ENCODE data around the gene CCDC190.
A peak's percentile ranks its signal among the peaks of the same experiment; 100 is the strongest.
"Not testable (repeated sequence)": the region's sequence is repeated elsewhere in the genome, so short reads cannot be mapped to it uniquely, and the experiment has no call there.

CCDC190 gene

DNA sequence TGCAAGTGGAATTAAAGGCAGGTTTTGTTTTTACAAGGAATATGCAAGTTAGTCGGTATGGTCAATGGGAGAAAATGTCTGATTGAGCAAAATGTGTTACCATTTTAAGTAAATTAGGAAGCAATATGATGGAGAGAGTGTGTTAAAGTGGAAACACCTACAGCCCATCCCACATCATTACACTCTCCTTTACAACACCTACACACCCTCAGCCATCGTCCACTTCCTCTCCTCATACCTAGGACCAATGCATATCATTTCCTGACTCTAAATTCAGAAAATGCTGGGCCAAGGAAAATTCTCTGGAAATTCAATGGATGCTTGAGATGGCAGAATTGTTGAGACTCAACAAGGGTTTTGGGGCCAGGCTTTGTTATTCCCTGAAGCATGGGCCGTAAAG is 16.4 kb upstream of the CCDC190 start:
- DNase-seq (ENCODE audit: low spot score) = no peak

DNA sequence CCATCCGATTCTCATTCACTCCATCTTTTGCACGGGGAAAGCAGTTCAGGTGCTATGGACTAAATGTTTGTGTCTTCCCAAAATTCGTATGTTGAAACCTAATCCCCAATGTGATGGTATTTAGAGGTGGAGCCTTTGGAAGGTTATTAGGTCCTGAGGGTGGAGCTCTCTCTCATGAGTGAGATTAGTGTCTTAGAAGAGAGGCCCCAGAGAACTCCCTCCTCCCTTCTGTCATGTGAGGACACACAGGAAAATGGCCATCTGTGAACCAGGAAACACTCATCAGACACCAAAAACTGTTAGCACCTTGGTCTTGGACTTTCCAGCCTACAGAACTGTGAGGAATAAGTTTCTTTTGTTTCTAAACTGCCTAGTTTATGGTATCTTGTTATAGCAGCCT is 15.8 kb upstream of the CCDC190 start:
- DNase-seq (ENCODE audit: low spot score) = no peak

DNA sequence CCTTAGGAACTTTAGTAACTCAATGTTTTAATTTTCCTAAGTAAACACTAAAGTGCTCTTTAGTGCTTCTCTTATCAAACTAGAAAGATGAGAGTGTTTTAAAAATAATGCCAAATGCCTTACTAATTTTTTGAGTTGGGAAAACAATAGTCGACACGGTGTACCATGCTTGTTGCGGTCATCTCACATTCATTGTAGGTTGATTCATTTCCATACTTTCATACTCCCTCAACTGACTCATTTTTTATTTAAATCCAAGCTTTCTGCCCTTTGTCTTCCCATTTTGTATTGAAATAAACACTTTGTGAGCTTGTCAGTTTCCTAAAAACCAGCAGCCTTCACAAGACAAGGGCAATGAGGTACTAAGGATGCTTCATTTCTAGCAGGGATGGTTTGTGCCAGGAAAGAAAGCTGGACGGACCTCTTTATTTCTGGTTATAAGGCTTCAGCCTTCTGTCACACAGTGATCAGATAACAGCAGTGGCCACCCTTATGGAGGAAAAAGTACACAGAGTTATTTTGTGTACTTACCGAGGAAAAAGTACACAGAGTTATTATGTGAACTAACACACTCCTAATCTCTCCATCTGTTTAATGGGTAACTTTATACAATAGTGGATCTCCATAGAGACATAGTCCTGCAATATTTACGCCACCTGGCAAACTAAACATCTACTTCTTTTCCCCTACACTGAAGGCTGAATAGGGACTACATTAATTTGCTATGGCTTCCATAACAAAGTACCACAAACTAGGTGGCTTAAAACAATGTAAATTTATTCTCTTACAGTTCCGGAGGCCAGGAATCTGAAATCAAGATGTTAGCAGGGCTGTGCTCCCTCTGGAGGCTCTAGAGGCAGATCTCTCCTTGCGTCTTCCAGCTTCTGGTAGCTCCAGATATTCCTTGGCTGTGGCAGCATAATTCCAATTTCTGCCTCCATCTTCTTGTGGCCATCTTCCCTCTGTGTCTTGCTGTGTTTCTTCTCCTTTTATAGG is 13.0 kb upstream of the CCDC190 start:
- no peak for DNase-seq (ENCODE audit: low spot score)

DNA sequence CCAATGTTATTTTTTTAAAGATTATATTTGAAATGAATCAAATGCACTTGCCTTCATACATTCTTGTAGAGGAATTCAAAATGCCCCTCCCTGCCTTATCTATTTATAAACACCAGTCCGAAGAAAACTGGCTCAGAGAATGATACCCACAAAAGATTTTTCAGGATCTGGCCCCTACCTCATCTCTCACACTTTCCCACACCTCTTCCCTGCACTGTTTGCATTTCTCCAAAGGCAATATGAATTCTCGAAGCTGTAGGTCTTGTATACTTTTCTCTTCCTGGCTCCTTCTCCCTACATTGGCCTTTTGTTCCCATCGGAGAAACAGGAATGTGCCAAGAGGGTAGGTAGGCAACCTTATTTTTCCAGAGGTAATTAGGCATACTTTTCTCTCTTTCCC is 12.0 kb upstream of the CCDC190 start:
- DNase-seq (ENCODE audit: low spot score) = no peak

DNA sequence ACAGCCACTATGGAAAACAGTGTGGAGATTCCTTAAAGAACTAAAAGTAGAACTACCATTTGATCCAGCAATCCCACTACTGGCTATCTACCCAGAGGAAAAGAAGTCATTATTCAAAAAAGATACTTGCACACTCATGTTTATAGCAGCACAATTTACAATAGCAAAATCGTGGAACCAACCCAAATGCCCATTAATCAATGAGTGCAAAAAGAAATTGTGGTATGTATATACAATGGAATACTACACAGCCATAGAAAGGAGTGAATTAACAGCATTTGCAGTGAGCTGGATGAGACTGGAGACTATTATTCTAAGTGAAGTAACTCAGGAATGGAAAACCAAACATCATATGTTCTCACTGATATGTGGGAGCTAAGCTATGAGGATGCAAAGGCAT is 10.4 kb upstream of the CCDC190 start:
- DNase-seq (ENCODE audit: low spot score) = not testable (repeated sequence)

DNA sequence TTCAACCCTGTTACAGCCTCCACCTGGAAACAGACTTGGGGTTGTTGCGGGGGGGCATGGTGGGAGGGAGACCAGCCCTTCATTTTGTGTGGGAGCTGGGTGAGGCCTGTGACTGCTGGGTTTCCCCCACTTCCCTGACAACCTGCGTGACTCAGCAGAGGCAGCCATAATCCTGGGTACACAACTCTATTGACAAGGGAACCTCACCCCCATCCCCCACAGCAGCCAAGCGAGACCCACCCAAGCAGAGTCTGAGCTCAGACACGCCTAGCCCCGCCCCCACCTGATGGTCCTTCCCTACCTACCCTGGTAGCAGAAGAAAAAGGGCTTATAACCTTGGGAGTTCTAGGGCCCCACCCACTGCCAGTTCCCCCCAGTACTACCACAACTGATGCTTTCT is 8.0 kb upstream of the CCDC190 start:
- no peak for DNase-seq (ENCODE audit: low spot score)

DNA sequence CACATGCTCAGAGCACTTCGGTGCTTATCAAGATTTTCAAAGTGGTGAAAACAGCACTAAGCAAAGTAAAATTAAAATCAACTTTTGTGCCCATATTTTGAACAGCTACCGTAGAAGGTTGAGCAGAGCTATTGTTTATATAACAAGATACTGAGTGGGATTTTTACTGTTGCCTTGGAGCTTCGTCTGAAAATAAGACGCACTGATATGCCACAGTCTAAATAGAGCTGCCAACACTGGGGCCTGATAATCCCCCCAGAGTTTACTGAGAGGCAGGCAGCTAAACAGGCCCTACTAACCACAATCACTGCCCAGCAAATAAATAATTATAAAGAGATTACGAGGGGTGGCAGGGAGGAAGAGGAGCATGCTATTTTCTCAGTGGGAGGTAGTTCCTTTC is 650 bp upstream of the CCDC190 start:
- no peak for DNase-seq (ENCODE audit: low spot score)

DNA sequence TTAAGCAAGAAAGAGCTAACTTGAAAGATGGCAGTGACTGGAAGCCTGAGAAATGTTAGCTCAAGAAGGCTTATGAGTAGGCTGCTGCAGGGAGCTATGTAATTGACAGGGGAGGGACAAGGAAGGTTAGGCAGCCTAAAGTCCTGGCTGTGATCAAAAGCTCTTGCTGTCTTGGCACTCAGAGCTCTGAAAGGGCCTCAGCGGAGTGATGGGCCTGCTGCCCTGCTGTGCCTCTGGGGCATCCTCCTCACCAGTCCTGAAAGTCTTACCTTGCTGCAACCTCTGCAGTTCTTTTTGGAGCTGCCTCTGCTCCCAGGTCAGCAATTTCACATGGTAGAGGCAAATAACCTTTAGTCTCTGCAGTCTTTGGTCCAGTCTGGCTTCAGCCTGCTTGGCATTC is 1.8 kb downstream of the CCDC190 start:
- no peak for DNase-seq (ENCODE audit: low spot score)

DNA sequence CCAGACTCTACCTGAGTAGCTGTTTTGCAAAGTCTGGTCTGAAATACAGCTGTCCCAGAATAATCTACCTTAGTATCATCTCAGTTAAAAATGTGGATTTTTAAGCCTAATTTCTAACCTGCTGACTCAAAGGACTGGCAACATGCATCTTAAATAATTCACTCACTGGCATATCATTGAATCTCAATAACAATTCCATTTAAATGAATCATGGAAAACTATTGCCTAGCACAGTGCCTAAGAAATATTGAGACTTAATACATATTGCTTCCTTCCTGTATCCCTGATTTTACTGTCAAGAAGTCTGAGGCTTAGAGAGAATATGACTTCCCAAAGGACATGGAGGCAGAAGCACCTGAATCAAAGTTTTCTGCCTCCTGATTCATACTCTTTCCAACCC is 3.1 kb downstream of the CCDC190 start:
- DNase-seq (ENCODE audit: low spot score) = no peak

DNA sequence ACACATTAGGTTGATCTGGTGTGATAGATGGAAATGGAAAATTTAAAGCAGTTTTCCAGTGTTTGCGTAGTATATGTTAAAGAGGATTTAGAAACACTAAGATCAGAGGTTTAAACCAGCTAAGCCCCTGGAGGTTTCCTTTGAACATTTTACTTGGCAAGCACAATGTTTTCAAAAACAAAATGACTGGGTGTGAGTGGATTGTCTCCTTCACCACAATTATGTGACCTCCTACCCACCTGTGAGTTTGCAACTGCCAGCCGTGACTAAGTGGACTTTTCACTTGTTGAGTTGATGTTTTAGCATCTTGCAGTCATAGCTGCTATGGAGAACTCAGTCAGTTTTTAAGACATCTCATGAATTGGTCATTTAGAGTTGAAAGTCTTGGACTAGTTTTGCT is 4.7 kb downstream of the CCDC190 start:
- no peak for DNase-seq (ENCODE audit: low spot score)

DNA sequence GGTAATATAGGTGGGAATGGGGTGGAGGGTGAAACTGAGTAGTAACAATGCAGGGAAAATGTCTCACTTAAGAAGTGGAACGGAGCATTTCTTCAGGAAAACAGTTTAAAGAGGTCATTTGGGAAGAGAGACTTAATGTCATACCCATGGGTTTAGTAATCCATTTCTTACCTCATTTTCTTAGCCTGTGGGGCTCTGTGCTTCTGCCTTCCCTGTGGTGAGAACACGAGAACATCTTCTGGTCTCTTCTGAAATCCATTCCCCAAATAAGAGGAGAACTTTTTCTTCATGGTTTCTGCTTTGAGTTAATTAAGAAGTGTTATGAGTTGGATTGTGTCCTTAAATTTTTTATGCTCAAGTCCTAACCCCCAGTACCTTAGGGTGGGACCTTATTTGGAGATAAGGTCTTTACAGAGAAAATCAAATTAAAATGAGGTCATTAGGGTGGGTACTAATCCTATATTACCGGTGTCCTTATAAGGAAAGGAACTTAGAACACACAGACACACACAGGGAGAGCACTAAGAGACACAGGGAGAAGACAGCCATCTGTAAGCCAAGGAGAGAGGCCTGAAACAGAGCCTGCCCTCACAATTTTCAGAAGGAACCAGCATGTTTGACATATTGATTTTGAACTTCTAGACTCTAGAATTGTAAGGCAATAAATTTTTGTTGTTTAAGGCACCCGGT is 5.4 kb downstream of the CCDC190 start:
- DNase-seq (ENCODE audit: low spot score) = no peak

DNA sequence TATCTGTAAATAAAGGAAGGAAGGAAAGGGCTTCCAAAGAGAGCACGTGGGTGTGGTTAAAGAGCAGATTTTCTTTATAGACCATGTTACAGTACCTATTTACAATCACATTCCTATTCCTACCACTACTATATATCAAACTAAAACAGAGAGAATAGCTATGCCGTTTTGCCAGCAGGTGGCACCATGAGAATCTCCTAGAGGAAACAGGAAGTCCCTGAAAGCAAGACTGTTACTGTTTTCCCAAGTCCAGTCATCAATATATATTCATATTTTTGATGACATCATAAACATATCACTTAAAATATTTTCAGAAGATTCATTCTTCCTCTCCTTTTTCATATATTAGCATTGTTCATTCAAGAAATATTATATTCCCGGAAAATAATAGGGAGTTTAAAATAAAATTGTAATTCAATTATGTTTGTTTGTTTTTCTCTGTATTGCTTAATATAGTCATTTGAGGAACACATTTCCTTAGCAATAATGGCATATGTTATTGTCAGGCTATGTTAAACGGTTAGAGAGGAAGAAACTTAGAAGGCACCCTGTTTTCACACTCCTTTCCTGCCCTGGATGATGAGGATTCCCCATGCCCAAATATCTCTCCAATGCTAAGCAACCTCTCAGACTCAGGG is 6.6 kb downstream of the CCDC190 start:
- DNase-seq (ENCODE audit: low spot score) = peak; percentile 91

DNA sequence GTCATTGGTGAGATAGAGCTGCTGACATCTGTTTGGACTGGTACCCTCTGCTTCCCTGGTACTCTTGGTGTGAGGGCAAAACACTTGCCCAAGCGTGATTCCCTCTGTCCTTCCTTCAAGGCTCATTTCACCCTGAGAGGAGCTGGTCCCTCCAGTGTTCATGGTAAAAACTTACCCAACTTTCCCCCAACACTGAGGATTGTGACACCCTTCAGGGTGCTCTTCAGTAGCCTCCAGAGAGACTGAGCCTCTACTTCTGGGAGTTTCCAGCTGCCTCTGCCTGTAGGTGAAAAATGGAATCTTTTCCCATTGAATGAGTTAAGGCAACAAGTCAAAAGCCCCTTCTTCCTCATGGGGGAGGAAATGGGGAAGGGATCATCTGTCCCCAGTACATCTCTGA is 9.6 kb downstream of the CCDC190 start:
- no peak for DNase-seq (ENCODE audit: low spot score)

DNA sequence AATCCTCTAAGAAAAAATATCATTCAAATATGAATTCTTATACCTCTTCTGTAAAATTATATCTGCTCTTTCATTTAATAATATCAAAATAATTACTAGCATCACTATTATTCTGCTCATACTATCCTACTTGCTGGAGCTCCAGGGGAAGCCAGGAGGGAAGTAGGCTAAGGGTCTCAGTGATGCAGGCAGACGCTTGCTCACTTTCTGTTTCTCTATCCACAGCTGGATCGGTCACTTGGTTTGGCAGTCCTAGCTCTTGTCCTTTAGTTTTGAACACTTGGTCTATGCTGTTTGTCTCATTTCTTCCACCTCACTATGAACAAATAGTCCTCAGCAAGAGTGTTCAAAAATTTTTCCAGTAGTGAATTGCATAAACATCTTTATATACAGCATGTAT is 11.3 kb downstream of the CCDC190 start:
- no peak for DNase-seq (ENCODE audit: low spot score)

DNA sequence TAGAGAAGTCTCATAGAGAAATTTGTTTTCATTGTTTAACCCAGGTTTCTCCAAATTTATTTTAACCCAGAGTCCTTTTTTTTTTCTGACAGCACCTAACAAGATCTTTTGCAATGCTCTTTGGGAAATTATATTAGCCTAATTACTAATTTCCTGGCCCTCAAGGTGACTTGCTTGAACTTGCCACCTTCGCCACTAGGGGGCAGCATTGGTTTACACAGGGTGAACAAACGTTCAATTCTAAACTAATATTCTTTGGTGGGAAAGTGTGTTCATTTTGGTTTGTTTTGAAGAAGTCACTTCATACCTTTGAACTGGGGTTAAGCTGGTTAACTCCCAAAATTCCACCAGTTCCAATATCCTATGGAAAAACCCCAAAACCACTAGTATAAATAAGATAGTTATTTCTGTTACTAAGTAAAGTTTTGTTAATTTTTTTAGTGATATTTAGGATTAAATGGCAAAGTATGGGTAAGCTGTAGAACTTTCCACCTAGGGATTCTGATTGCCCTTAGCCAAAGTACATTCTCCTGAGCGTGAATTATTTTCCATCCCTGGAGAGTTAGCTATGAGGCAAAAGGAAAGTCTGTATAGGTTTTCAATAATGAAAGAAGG is 13.0 kb downstream of the CCDC190 start:
- peak; percentile 74 for DNase-seq (ENCODE audit: low spot score)

DNA sequence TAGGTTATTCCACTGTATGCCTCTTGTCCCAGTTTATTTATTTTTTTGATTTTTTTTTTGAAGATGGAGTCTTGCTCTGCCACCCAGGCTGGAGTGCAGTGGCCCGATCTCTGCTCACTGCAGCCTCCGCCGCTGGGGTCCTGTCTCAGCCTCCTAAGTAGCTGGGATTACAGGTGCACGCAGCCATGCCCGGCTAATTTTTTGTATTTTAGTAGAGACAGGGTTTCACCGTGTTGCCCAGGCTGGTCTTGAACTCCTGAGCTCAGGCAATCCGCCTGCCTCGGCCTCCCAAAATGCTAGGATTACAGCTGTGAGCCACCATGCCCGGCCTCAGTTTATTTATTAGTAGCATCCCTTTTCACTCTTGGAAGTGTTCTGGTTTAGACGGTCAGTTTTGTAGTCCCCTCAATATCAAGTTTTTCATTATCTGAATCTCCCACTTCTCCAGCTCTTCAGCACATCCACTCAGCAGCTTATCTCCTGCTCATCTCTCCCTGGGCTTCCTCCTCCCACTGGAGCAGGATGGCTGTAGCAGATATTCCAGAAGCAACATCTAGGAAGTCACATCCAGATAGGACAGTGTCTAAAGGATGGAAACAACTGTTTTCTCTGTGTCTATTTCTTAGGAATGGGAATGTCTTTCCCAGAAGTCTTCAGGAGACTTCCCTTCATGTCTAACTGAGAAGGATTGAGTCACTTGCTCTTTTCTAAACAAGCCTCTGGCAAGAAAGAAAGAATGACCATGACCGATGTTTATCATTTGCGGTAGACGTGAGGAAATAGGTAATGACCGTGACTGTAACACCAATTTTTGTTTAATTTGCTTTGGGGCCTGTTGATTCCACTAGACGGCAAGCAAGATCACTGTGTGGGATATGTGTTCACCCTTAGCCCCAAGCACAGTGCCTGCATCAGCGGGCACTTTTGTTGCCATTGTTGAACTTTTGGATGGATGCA is 14.4 kb downstream of the CCDC190 start:
- DNase-seq (ENCODE audit: low spot score) = peak; percentile 77

DNA sequence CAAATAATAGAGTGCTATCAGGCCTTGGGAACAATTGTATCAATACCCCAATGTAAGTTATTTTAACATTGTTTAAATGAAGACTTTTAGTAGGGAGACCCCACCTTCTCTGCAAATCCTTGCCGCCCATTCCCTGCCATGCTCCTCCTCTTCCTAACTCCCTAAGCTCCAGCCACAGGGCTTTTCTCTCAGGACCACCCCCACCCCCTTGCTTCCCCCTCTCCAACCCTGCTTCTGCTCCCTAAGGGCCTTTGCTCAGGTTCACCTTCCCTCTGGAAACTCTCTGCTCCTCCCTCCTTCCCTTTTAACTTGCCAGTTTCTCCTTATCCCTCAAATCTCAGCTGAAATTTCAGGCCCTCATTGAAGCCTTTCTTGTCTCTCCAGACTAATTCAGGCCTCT is 16.8 kb downstream of the CCDC190 start:
- no peak for DNase-seq (ENCODE audit: low spot score)

DNA sequence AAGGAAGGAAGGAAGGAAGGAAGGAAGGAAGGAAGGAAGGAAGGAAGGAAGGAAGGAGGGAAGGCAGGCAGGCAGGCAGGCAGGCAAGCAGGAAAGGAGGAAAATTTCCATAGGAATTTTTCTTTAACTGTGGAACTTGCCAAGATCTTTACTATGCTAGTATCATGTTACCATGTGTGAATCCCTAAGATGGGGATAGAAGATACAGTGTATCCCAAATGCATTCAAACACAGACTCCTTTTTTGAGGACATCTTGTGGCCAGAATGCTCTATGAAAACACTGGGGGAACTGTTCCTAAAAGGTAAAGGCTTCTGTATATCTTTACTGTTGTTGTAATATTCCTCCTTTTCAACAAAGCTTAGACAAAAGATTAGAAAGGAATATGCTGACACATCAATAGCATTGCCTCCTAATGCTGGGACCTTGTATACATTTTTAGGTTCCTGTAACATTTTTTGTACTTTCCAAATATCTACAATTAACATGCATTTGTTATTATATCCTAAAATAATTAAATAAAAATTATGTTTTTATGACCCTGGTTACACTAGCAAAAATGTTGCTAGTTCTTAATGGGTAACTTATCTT is 20.6 kb downstream of the CCDC190 start:
- DNase-seq (ENCODE audit: low spot score) = peak; percentile 48

DNA sequence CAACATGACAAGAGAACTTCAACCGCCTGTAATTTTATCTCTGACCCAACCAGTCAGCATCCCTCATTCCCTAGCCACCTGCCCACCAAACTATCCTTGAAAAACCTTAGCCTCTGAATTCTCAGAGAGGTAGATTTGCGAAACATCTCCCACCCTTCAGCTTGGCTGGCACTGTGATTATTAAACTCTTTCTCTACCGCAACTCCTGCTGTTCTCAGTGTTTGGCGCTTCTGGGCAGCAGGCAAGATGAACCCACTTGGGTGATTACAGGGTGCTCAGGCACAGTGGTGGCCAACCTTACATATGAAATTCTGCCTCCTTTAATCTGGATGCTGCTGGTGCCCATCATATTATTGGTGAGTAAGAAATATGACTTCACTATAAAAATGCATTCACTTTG is 22.1 kb downstream of the CCDC190 start:
- DNase-seq (ENCODE audit: low spot score) = no peak

DNA sequence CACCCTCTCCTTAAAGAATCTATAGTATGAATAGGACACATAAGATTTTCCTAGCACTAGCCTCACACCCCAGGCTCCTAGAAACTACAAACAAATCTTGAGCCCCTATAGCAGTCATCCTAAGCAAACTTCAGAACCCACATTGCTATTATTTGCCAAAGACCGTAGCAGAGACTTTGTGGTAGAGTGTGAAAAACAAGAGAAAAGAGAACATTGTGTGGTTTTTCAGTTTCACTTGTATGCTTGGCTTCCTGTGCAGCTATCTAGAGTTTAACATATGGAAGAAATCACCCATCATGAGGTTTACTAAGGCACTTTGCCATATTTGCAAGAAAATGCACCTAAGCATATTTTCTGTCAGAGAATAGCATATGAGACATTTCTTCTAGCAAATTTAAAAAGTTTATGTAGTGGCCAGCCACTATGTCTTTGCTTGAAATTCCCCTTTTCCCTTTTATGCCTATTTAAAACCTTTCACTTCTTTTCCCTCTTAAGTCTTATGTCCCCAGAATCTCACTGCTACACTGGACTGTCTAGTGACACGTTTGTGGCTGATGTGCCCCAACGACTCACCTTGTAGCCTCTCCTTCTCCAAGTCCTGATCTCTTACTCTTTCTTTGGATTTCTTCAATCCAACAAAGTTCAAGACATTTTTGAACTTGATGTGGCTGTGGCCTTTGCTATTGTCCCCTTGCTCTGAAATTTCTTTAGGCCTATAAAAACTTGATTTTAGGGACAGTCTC is 25.6 kb downstream of the CCDC190 start:
- no peak for DNase-seq (ENCODE audit: low spot score)
